MM.1S (cell line): ENCODE data around the gene UBAC2.

Experiments
- EZH2phosphoT487 ChIP-seq: fragments of 300-600 bp; sonication (generic); IDR thresholded peaks from 2 replicates; pipeline ENCODE4 v1.6.1; 2018; ENCODE audit warnings: antibody characterized with exemption, low read length
- TF ChIP-seq, protein P1 (sequence below): fragments of 300-600 bp; sonication (generic); IDR thresholded peaks from 2 replicates; pipeline ENCODE4 v1.5.1; 2016; ENCODE audit warnings: antibody characterized with exemption, low read length, mixed read lengths

DNA sequence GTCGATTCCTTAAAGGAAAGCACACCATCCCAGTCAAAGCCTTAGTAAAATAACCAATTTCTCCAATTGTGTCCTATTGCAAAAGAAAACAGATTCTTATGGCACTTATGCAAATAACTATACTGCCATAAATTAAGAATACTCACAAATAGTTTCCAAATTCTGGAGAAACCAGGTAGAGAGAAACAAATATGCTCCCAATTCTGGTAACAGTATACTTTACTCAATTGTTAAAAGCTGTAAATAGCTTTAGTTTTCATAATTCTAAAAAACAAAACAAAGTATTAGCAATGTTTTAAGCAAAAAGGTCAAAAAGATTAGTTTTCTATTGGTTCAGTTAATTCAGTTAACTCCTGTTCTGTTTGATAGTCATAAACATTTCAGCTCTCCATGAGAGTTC, 18.2 kb upstream of the UBAC2 start:
- TF ChIP-seq, protein P1, sequence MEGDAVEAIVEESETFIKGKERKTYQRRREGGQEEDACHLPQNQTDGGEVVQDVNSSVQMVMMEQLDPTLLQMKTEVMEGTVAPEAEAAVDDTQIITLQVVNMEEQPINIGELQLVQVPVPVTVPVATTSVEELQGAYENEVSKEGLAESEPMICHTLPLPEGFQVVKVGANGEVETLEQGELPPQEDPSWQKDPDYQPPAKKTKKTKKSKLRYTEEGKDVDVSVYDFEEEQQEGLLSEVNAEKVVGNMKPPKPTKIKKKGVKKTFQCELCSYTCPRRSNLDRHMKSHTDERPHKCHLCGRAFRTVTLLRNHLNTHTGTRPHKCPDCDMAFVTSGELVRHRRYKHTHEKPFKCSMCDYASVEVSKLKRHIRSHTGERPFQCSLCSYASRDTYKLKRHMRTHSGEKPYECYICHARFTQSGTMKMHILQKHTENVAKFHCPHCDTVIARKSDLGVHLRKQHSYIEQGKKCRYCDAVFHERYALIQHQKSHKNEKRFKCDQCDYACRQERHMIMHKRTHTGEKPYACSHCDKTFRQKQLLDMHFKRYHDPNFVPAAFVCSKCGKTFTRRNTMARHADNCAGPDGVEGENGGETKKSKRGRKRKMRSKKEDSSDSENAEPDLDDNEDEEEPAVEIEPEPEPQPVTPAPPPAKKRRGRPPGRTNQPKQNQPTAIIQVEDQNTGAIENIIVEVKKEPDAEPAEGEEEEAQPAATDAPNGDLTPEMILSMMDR = no peak
- TF ChIP-seq EZH2phosphoT487 = no peak
